Suprapubic skin (tissue), 4 donors: Measurements from ENCODE around the gene GNA12. TPM values are rescaled to one million over a fixed set of nuclear protein-coding genes. Genes with fewer than 3 reads are reported as not detected.

Source experiments
- DNase-seq, 2 donors: peaks; one replicate each; pipeline ENCODE4 v3.0.0-alpha.2; 2019; ENCODE audit warnings: low spot score in 2 of 2
- H3K27ac ChIP-seq: fragments of 200-600 bp; sonication (generic); one replicate; pipeline ENCODE4 v1.5.1; 2019
- H3K27me3 ChIP-seq: fragments of 200-600 bp; sonication (generic); one replicate; pipeline ENCODE4 v1.5.1; 2019
- H3K36me3 ChIP-seq: fragments of 200-600 bp; sonication (generic); one replicate; pipeline ENCODE4 v1.5.1; 2019
- H3K4me1 ChIP-seq: fragments of 200-600 bp; sonication (generic); one replicate; pipeline ENCODE4 v1.5.1; 2019
- H3K4me3 ChIP-seq: fragments of 200-600 bp; sonication (generic); one replicate; pipeline ENCODE4 v1.5.1; 2019; ENCODE audit warnings: mild to moderate bottlenecking
- H3K9me3 ChIP-seq: fragments of 200-600 bp; sonication (generic); one replicate; pipeline ENCODE4 v1.5.1; 2019
- EP300 ChIP-seq: sonication (generic); formaldehyde crosslinking; IDR thresholded peaks from one replicate; pipeline ENCODE4 v1.6.1; 2017; ENCODE audit warnings: antibody characterized with exemption
- POLR2A ChIP-seq, 2 donors: fragments of 450-650 bp; IDR thresholded peaks; one replicate each; pipeline ENCODE4 v1.6.1; 2017; ENCODE audit warnings: antibody characterized with exemption in 2 of 2, mild to moderate bottlenecking in 2 of 2, moderate library complexity in 2 of 2
- POLR2AphosphoS5 ChIP-seq, 3 donors: sonication (generic); formaldehyde crosslinking; IDR thresholded peaks; one replicate each; pipeline ENCODE4 v1.6.1; 2017; ENCODE audit warnings: antibody characterized with exemption in 3 of 3
- WGBS: methylation state at CpG from one replicate; pipeline ENCODE4 v1.1.5; 2018; 5-methylcytosine and 5-hydroxymethylcytosine counted together
- total RNA-seq, 4 donors: library from RNA; depleted of rRNA; stranded (reverse); fragments of >200 nt; gene quantifications; one replicate each; pipeline ENCODE4 v1.1.0, GENCODE V29; 2016
- TF ChIP-seq, protein P1 (sequence below), 2 donors: fragments of 200-600 bp in 1 of 2; fragments of 450-650 bp in 1 of 2; sonication (generic) in 1 of 2; IDR thresholded peaks; one replicate each; pipeline ENCODE4 v1.5.1; 2016 to 2019; ENCODE audit warnings: antibody characterized with exemption in 2 of 2, mild to moderate bottlenecking in 1 of 2, moderate library complexity in 1 of 2

Gene GNA12
- total RNA-seq, 4 donors from 2014 or later, result 9.7 to 15.0 (median 13.3) TPM

GRCh38 chr7:2864999-2865670, 21.0 kb upstream of the GNA12 start:
- no peak overlapping the region for H3K4me3 ChIP-seq
- no peaks in the 10 kb centered on the region for H3K27me3 ChIP-seq
- H3K27ac ChIP-seq, result no peak overlapping the region
- no peaks in the 10 kb centered on the region for H3K36me3 ChIP-seq
- TF ChIP-seq, protein P1, sequence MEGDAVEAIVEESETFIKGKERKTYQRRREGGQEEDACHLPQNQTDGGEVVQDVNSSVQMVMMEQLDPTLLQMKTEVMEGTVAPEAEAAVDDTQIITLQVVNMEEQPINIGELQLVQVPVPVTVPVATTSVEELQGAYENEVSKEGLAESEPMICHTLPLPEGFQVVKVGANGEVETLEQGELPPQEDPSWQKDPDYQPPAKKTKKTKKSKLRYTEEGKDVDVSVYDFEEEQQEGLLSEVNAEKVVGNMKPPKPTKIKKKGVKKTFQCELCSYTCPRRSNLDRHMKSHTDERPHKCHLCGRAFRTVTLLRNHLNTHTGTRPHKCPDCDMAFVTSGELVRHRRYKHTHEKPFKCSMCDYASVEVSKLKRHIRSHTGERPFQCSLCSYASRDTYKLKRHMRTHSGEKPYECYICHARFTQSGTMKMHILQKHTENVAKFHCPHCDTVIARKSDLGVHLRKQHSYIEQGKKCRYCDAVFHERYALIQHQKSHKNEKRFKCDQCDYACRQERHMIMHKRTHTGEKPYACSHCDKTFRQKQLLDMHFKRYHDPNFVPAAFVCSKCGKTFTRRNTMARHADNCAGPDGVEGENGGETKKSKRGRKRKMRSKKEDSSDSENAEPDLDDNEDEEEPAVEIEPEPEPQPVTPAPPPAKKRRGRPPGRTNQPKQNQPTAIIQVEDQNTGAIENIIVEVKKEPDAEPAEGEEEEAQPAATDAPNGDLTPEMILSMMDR (IDR thresholded peaks at IDR 0.05), result peak; percentile 84
- TF ChIP-seq EP300, result no peak
- WGBS, result 40% methylated on average over 9 of the region's 17 CpGs
- H3K9me3 ChIP-seq, result no peaks in the 10 kb centered on the region
- DNase-seq, result peak in 1 of 2 donors; percentile 90
- H3K4me1 ChIP-seq, result peaks cover 33% of the 10 kb centered on the region

DNA sequence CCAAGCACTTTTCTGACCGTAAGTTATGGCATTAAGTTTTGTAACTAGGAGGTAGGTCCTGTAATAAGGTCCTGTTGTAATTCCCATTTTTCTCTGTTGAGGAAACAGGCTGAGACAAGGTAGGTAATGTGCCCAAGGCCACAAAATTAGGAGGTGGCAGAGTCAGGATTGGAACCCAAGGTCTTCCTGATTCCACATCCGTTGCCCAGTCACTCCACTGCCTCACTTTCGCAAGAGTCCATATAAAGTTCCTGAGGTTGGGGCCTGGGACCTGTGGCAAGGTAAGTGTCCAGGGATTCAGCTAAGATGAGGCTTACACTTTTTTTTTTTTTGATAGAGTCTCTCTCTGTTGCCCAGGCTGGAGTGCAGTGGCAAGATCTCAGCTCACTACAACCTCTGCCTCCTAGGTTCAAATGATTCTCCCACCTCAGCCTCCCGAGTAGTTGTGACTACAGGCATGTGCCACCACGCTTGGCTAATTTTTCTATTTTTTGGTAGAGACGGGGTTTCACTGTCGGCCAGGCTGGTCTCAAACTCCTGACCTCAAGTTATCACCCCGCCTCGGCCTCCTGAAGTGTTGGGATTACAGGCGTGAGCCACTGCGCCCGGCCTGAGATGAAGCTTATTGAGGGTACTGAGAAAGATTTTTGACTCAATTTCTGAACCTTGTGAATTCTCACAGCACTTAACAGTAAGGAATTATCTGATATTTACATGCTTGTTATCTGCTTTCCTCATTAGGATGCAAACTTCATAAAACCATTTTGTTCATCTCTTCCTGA, 20.3 kb upstream of the GNA12 start:
- no peaks in the 10 kb centered on the region for H3K36me3 ChIP-seq
- H3K27ac ChIP-seq, result peak overlapping the region; percentile 80
- peaks cover 31% of the 10 kb centered on the region for H3K4me1 ChIP-seq
- H3K4me3 ChIP-seq, result no peak overlapping the region
- H3K9me3 ChIP-seq, result no peaks in the 10 kb centered on the region
- WGBS, result 86% methylated on average over 12 of the region's 12 CpGs
- no peak for TF ChIP-seq EP300
- TF ChIP-seq, protein P1 (IDR thresholded peaks at IDR 0.05), result no peak
- no peak for TF ChIP-seq POLR2AphosphoS5 (IDR thresholded peaks at IDR 0.05)
- no peak for TF ChIP-seq POLR2A (IDR thresholded peaks at IDR 0.05)
- H3K27me3 ChIP-seq, result no peaks in the 10 kb centered on the region
- no peak for DNase-seq

DNA sequence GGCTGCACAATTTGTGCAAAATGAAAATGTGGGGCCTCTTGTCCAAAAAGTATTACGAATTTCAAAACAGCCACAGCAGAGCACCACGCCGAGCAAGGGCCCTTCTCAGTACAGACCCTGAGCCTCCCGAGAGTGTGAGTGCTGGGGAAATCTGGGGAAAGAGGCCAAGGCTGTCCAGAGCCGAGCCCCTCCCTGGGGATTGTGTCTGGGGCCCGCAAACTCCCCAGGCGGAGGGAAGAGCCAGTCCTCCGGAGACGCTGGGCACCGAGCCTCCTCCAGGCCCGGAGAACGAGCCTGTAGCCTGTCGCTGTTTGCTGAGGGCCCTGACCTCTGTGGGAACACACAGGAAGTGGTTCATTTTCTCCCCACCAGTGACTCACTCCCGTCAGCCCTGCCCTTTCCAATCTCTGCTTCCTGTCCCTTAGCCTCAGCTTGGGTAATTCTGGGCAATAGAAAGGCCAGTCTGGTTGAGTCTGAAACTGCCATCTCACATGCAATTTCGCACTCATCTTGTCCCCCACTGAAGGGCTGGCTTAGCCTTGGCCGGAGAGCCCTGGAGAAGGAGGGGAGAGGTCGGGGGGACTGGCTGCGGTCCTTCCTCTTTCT, 19.5 kb upstream of the GNA12 start:
- WGBS, result 69% methylated on average over 13 of the region's 18 CpGs
- Histone ChIP-seq H3K27me3 (no peaks in the 10 kb centered on the region), H3K27ac (peak overlapping the region; percentile 80), H3K4me3 (peak overlapping the region; percentile 19), H3K9me3 (no peaks in the 10 kb centered on the region), H3K36me3 (no peaks in the 10 kb centered on the region), H3K4me1 (peaks cover 31% of the 10 kb centered on the region)
- peak in 1 of 2 donors; percentile 87 for DNase-seq
- no peak for TF ChIP-seq EP300
- TF ChIP-seq POLR2A (IDR thresholded peaks at IDR 0.05), result peak in 1 of 2 donors; percentile 27
- peak in 1 of 3 donors; percentile 44 for TF ChIP-seq POLR2AphosphoS5 (IDR thresholded peaks at IDR 0.05)

GRCh38 chr7:2862831-2863361, 18.8 kb upstream of the GNA12 start:
- H3K9me3 ChIP-seq, result no peaks in the 10 kb centered on the region
- peaks cover 31% of the 10 kb centered on the region for H3K4me1 ChIP-seq
- TF ChIP-seq, protein P1 (IDR thresholded peaks at IDR 0.05), result no peak
- TF ChIP-seq POLR2A (IDR thresholded peaks at IDR 0.05) (no peak), POLR2AphosphoS5 (IDR thresholded peaks at IDR 0.05) (no peak), EP300 (no peak)
- H3K27me3 ChIP-seq, result no peaks in the 10 kb centered on the region
- DNase-seq, result no peak
- H3K36me3 ChIP-seq, result no peaks in the 10 kb centered on the region
- H3K27ac ChIP-seq, result peak overlapping the region; percentile 80
- peak overlapping the region; percentile 19 for H3K4me3 ChIP-seq
- WGBS, result 77% methylated on average over 22 of the region's 22 CpGs

DNA sequence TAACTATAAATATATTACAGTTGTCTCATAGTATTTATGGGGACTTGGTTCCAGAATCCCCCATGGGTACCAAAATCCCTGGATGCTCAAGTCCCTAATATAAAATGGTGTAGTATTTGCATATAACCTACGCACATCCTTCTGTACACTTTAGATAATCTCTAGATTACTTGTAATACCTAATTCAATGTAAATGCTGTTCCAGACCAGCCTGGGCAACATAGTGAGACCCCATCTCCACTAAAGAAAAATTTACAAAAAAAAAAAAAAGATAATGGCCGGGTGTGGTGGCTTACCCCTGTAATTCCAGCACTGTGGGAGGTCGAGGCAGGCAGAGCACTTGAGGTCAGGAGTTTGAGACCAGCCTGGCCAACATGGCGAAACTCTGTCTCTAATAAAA, 17.4 kb upstream of the GNA12 start:
- Histone ChIP-seq H3K27me3 (no peaks in the 10 kb centered on the region), H3K4me3 (no peak overlapping the region), H3K27ac (no peak overlapping the region), H3K4me1 (peaks cover 31% of the 10 kb centered on the region), H3K36me3 (no peaks in the 10 kb centered on the region), H3K9me3 (no peaks in the 10 kb centered on the region)
- DNase-seq, result no peak
- 92% methylated on average over 4 of the region's 4 CpGs for WGBS
- TF ChIP-seq POLR2A (IDR thresholded peaks at IDR 0.05) (no peak), EP300 (no peak), POLR2AphosphoS5 (IDR thresholded peaks at IDR 0.05) (no peak)
- TF ChIP-seq, protein P1 (IDR thresholded peaks at IDR 0.05), result no peak
